Neural cell (in vitro differentiated cells): Measurements from ENCODE around the gene KDM5D. TPM values are rescaled to one million over a fixed set of nuclear protein-coding genes. Genes with fewer than 3 reads are reported as not detected.

Experiments used
- H2AFZ ChIP-seq: fragments of 200-600, 300-800 bp; sonication (generic), shearing (Covaris generic); 2 replicates; pipeline ENCODE4 v1.6.0; 2014; ENCODE audit warnings: low read depth, mild to moderate bottlenecking, antibody characterized with exemption, low read length, moderate library complexity
- H3F3A ChIP-seq: fragments of 200-600 bp; shearing (Covaris generic); 2 replicates; pipeline ENCODE4 v1.6.1; 2016; ENCODE audit warnings: mild to moderate bottlenecking, moderate library complexity, mixed read lengths, antibody characterized with exemption, low read length; ENCODE audit not compliant: insufficient read depth, poor library complexity, severe bottlenecking
- H3K27ac ChIP-seq: fragments of 200-600, 300-800 bp; sonication (generic), shearing (Covaris generic); 2 replicates; pipeline ENCODE4 v1.5.1; 2014; ENCODE audit warnings: mild to moderate bottlenecking, low read length, moderate library complexity
- H3K27me3 ChIP-seq: fragments of 300-800, 200-600 bp; sonication (generic), shearing (Covaris generic); 2 replicates; pipeline ENCODE4 v1.6.0; 2014; ENCODE audit warnings: mild to moderate bottlenecking, low read depth, low read length, moderate library complexity; ENCODE audit not compliant: insufficient read depth
- H3K36me3 ChIP-seq: fragments of 300-800, 200-600 bp; sonication (generic), shearing (Covaris generic); 2 replicates; pipeline ENCODE4 v1.5.1; 2014; ENCODE audit warnings: mild to moderate bottlenecking, antibody characterized with exemption, low read length, moderate library complexity; ENCODE audit not compliant: insufficient read depth
- H3K4me2 ChIP-seq: fragments of 300-800, 200-600 bp; sonication (generic), shearing (Covaris generic); 2 replicates; pipeline ENCODE4 v1.6.0; 2014; ENCODE audit warnings: mild to moderate bottlenecking, low read length
- H3K4me3 ChIP-seq: fragments of 300-800, 200-600 bp; sonication (generic), shearing (Covaris generic); 2 replicates; pipeline ENCODE4 v1.5.1; 2014; ENCODE audit warnings: mild to moderate bottlenecking, low read length, moderate library complexity
- H3K79me2 ChIP-seq: fragments of 200-600 bp; shearing (Covaris generic); replicated peaks from 2 replicates; pipeline ENCODE4 v1.6.0; 2014; ENCODE audit warnings: mild to moderate bottlenecking, low read length, moderate library complexity; ENCODE audit not compliant: insufficient read depth
- H3K9ac ChIP-seq: fragments of 300-800, 200-600 bp; sonication (generic), shearing (Covaris generic); 2 replicates; pipeline ENCODE4 v1.6.1; 2016; ENCODE audit warnings: mild to moderate bottlenecking, low read length, mixed read lengths
- H3K9me2 ChIP-seq: fragments of 200-600 bp; shearing (Covaris generic); 2 replicates; pipeline ENCODE4 v1.6.1; 2016; ENCODE audit warnings: mild to moderate bottlenecking, low read length, mixed read lengths; ENCODE audit not compliant: insufficient read depth
- H3K9me3 ChIP-seq: fragments of 200-600, 300-800 bp; sonication (generic), shearing (Covaris generic); 2 replicates; pipeline ENCODE4 v1.6.1; 2016; ENCODE audit warnings: mild to moderate bottlenecking, mixed run types, low read length, moderate library complexity, mixed read lengths
- H4K20me1 ChIP-seq: fragments of 200-600 bp; shearing (Covaris generic); 2 replicates; pipeline ENCODE4 v1.6.1; 2016; ENCODE audit warnings: mild to moderate bottlenecking, mixed run types; ENCODE audit not compliant: insufficient read depth
- CTCF ChIP-seq: fragments of 450-650 bp; IDR thresholded peaks from 2 replicates; pipeline ENCODE4 v1.5.1; 2014; ENCODE audit warnings: antibody characterized with exemption, mild to moderate bottlenecking, moderate library complexity; ENCODE audit not compliant: poor library complexity, severe bottlenecking
- EP300 ChIP-seq: fragments of 450-650 bp; conservative IDR thresholded peaks from 2 replicates; pipeline ENCODE4 v1.6.1; 2014; ENCODE audit warnings: antibody characterized with exemption, mild to moderate bottlenecking, moderate library complexity; ENCODE audit not compliant: poor library complexity, severe bottlenecking
- EZH2 ChIP-seq: fragments of 200-600, 300-800 bp; shearing (Covaris generic), sonication (generic); IDR thresholded peaks from 2 replicates; pipeline ENCODE4 v1.6.1; 2014; ENCODE audit warnings: antibody characterized with exemption, low read length, borderline replicate concordance, mild to moderate bottlenecking; ENCODE audit not compliant: insufficient read depth, poor library complexity, severe bottlenecking
- MXI1 ChIP-seq: fragments of 450-650 bp; conservative IDR thresholded peaks from 2 replicates; pipeline ENCODE4 v1.6.1; 2014; ENCODE audit warnings: antibody characterized with exemption, mild to moderate bottlenecking; ENCODE audit not compliant: poor library complexity, severe bottlenecking
- POLR2AphosphoS5 ChIP-seq: IDR thresholded peaks from 2 replicates; pipeline ENCODE4 v1.6.1; 2012
- RAD21 ChIP-seq: fragments of 450-650 bp; conservative IDR thresholded peaks from 2 replicates; pipeline ENCODE4 v1.6.1; 2014; ENCODE audit warnings: antibody characterized with exemption, mild to moderate bottlenecking, moderate library complexity
- REST ChIP-seq: IDR thresholded peaks from 2 replicates; pipeline ENCODE4 v1.6.1; 2012; ENCODE audit warnings: borderline replicate concordance
- SMC3 ChIP-seq: fragments of 450-650 bp; conservative IDR thresholded peaks from 2 replicates; pipeline ENCODE4 v1.6.1; 2014; ENCODE audit warnings: antibody characterized with exemption, mild to moderate bottlenecking, moderate library complexity; ENCODE audit not compliant: poor library complexity
- TAF1 ChIP-seq: IDR thresholded peaks from 2 replicates; pipeline ENCODE4 v1.6.1; 2012; ENCODE audit warnings: low read depth
- polyA plus RNA-seq: library from polyadenylated mRNA; depleted of rRNA; stranded (reverse); fragments of >200 nt; gene quantifications from 2 replicates; pipeline ENCODE4 v1.2.3, GENCODE V29; 2014

The KDM5D gene
- polyA plus RNA-seq, 1 donor from 2014 or later: 33.7 TPM

GRCh38 chrY:19706273-19706672 lies 38.3 kb downstream of the KDM5D start:
- TF ChIP-seq TAF1 (no peak), MXI1 (no peak), POLR2AphosphoS5 (no peak), EZH2 (no peak), EP300 (no peak), REST (no peak), RAD21 (no peak), SMC3 (no peak)
- Histone ChIP-seq H3F3A (no peaks in the 10 kb centered on the region), H3K36me3 (no peaks in the 10 kb centered on the region), H3K27ac (no peak overlapping the region), H3K9me3 (no peaks in the 10 kb centered on the region), H3K79me2 (no peaks in the 10 kb centered on the region), H2AFZ (no peak overlapping the region), H3K4me3 (no peak overlapping the region), H3K9me2 (no peaks in the 10 kb centered on the region), H3K27me3 (no peaks in the 10 kb centered on the region), H3K9ac (no peak overlapping the region), H4K20me1 (no peaks in the 10 kb centered on the region), H3K4me2 (no peak overlapping the region)

- H4K20me1 ChIP-seq: no peaks in the 10 kb centered on the region
- H3K9me2 ChIP-seq: no peaks in the 10 kb centered on the region
- no peak overlapping the region for H3K4me2 ChIP-seq
- H3F3A ChIP-seq: no peaks in the 10 kb centered on the region
- no peaks in the 10 kb centered on the region for H3K9me3 ChIP-seq
- no peak overlapping the region for H2AFZ ChIP-seq
- TF ChIP-seq EZH2 (no peak), POLR2AphosphoS5 (no peak), CTCF (no peak), EP300 (no peak), TAF1 (no peak)
- no peak overlapping the region for H3K4me3 ChIP-seq
- H3K79me2 ChIP-seq: no peaks in the 10 kb centered on the region
- no peaks in the 10 kb centered on the region for H3K27me3 ChIP-seq
- H3K9ac ChIP-seq: no peak overlapping the region
- no peak overlapping the region for H3K27ac ChIP-seq
- no peaks in the 10 kb centered on the region for H3K36me3 ChIP-seq
These were observed 46.0 kb downstream of the KDM5D start for GRCh38 chrY:19698495-19698894.

- Histone ChIP-seq H3K79me2 (no peaks in the 10 kb centered on the region), H3K9ac (no peak overlapping the region), H2AFZ (no peak overlapping the region), H3F3A (no peaks in the 10 kb centered on the region), H3K27ac (no peak overlapping the region), H4K20me1 (no peaks in the 10 kb centered on the region), H3K9me2 (no peaks in the 10 kb centered on the region), H3K4me3 (no peak overlapping the region), H3K36me3 (no peaks in the 10 kb centered on the region), H3K27me3 (no peaks in the 10 kb centered on the region), H3K9me3 (no peaks in the 10 kb centered on the region), H3K4me2 (no peak overlapping the region)
- no peak for TF ChIP-seq EZH2
- no peak for TF ChIP-seq REST
- TF ChIP-seq SMC3: no peak
- no peak for TF ChIP-seq RAD21
- no peak for TF ChIP-seq EP300
- TF ChIP-seq MXI1: no peak
These were observed 63.7 kb downstream of the KDM5D start for GRCh38 chrY:19680821-19681220.
